Measurements from ENCODE around the gene RTN4RL2.
A peak's percentile ranks its signal among the peaks of the same experiment; 100 is the strongest.

RTN4RL2 gene

GRCh38 chr11:57500515-57500914, 40.2 kb downstream of the RTN4RL2 start:
- no peak for DNase-seq (ENCODE audit: low read depth in 2 of 2)

- no peak for DNase-seq (ENCODE audit: low read depth in 2 of 2)
Observed at GRCh38 chr11:57500926-57501325, 40.6 kb downstream of the RTN4RL2 start.

- DNase-seq (ENCODE audit: low read depth in 2 of 2): no peak
Observed at GRCh38 chr11:57501953-57502352, 41.6 kb downstream of the RTN4RL2 start.

- DNase-seq (ENCODE audit: low read depth in 2 of 2): no peak
Observed at GRCh38 chr11:57502376-57502775, 42.0 kb downstream of the RTN4RL2 start.

- no peak for DNase-seq (ENCODE audit: low read depth in 2 of 2)
Observed at GRCh38 chr11:57502870-57503269, 42.5 kb downstream of the RTN4RL2 start.

GRCh38 chr11:57504511-57504910, 44.2 kb downstream of the RTN4RL2 start:
- DNase-seq (ENCODE audit: low read depth in 2 of 2): no peak

GRCh38 chr11:57506522-57506921, 46.2 kb downstream of the RTN4RL2 start:
- DNase-seq (ENCODE audit: low read depth in 2 of 2): no peak

GRCh38 chr11:57508341-57509170, 48.2 kb downstream of the RTN4RL2 start:
- DNase-seq (ENCODE audit: low read depth in 2 of 2): no peak

- no peak for DNase-seq (ENCODE audit: low read depth in 2 of 2)
Observed at GRCh38 chr11:57511741-57512430, 51.6 kb downstream of the RTN4RL2 start.

GRCh38 chr11:57512646-57513451, 52.5 kb downstream of the RTN4RL2 start:
- no peak for DNase-seq (ENCODE audit: low read depth in 2 of 2)

GRCh38 chr11:57513452-57513795, 53.1 kb downstream of the RTN4RL2 start:
- DNase-seq (ENCODE audit: low read depth in 2 of 2): no peak

GRCh38 chr11:57513911-57514537, 53.7 kb downstream of the RTN4RL2 start:
- DNase-seq (ENCODE audit: low read depth in 2 of 2): peak; percentile 10 to 15

- DNase-seq (ENCODE audit: low read depth in 2 of 2): peak; percentile 28 to 56
Observed at GRCh38 chr11:57514538-57515331, 54.4 kb downstream of the RTN4RL2 start.

GRCh38 chr11:57515332-57516060, 55.2 kb downstream of the RTN4RL2 start, which contains the start of gene SLC43A1:
TSS of gene SLC43A1 (minus strand) at chr11:57515702. CDS start at chr11:57514111, 1,591 bp downstream.
- DNase-seq (ENCODE audit: low read depth in 2 of 2): peak; percentile 6 to 34

- no peak for DNase-seq (ENCODE audit: low read depth in 2 of 2)
Observed at GRCh38 chr11:57516061-57516443, 55.7 kb downstream of the RTN4RL2 start.

- DNase-seq (ENCODE audit: low read depth in 2 of 2): no peak
Observed at GRCh38 chr11:57521116-57521515, 60.8 kb downstream of the RTN4RL2 start.

GRCh38 chr11:57523419-57523818, 63.1 kb downstream of the RTN4RL2 start:
- no peak for DNase-seq (ENCODE audit: low read depth in 2 of 2)

All from stimulated activated CD4-positive, alpha-beta T cell treated with anti-CD3 and anti-CD28 coated beads, Interleukin-12 subunit alpha, Interleukin-12 subunit beta, amount 100 ng/mL, for 24 hours (primary cell).